Measurements from ENCODE around the gene SLX4IP.

The SLX4IP gene

GRCh38 chr20:10524034-10524476, 89.0 kb downstream of the SLX4IP start:
- no peak for DNase-seq

GRCh38 chr20:10524643-10525042, 89.5 kb downstream of the SLX4IP start:
- DNase-seq = no peak

GRCh38 chr20:10527781-10528180, 92.7 kb downstream of the SLX4IP start:
- DNase-seq = no peak

GRCh38 chr20:10530883-10531282, 95.8 kb downstream of the SLX4IP start:
- DNase-seq = no peak

- DNase-seq = no peak
These were observed 96.7 kb downstream of the SLX4IP start for GRCh38 chr20:10531848-10532247.

- DNase-seq = no peak
These were observed 97.3 kb downstream of the SLX4IP start for GRCh38 chr20:10532361-10532760.

GRCh38 chr20:10536531-10536930, 101.4 kb downstream of the SLX4IP start:
- DNase-seq = peak; percentile 11

GRCh38 chr20:10537850-10538480, 102.9 kb downstream of the SLX4IP start:
- DNase-seq = no peak

GRCh38 chr20:10538768-10539167, 103.7 kb downstream of the SLX4IP start:
- no peak for DNase-seq

GRCh38 chr20:10539818-10540553, 104.9 kb downstream of the SLX4IP start:
- DNase-seq = no peak

GRCh38 chr20:10540636-10541493, 105.8 kb downstream of the SLX4IP start:
- no peak for DNase-seq

- no peak for DNase-seq
These were observed 106.7 kb downstream of the SLX4IP start for GRCh38 chr20:10541668-10542411.

GRCh38 chr20:10542442-10542841, 107.3 kb downstream of the SLX4IP start:
- DNase-seq = no peak

- no peak for DNase-seq
These were observed 108.4 kb downstream of the SLX4IP start for GRCh38 chr20:10543480-10543879.

GRCh38 chr20:10547276-10548114, 112.4 kb downstream of the SLX4IP start:
- no peak for DNase-seq

- DNase-seq = no peak
These were observed 114.4 kb downstream of the SLX4IP start for GRCh38 chr20:10549511-10549910.

- no peak for DNase-seq
These were observed 115.4 kb downstream of the SLX4IP start for GRCh38 chr20:10550204-10551118.

- DNase-seq = no peak
These were observed 116.9 kb downstream of the SLX4IP start for GRCh38 chr20:10551732-10552724.

- peak; percentile 50 for DNase-seq
These were observed 118.3 kb downstream of the SLX4IP start for GRCh38 chr20:10553326-10553984.
